ENCODE results near the gene ADAMTS19.

GRCh38 chr5:129507527-129507926 lies 47.4 kb downstream of the ADAMTS19 start:
- TF ChIP-seq CTCF (IDR thresholded peaks at IDR 0.05) (no peak), POLR2A (IDR thresholded peaks at IDR 0.05) (no peak)

All from ovary (tissue), 3 donors.